H1 (cell line): Measurements from ENCODE around the gene PAX6. TPM values are rescaled to one million over a fixed set of nuclear protein-coding genes. Genes with fewer than 3 reads are reported as not detected.

Experiments used
- CHD7 ChIP-seq: fragments of 300-600 bp; sonication (generic); IDR thresholded peaks from 2 replicates; pipeline ENCODE4 v1.7.1; 2012; ENCODE audit warnings: low read length, moderate library complexity, mild to moderate bottlenecking, inconsistent platforms; ENCODE audit not compliant: insufficient replicate concordance
- E2F6 ChIP-seq: IDR thresholded peaks from 2 replicates; pipeline ENCODE4 v1.6.1; 2012; ENCODE audit warnings: inconsistent platforms
- JUND ChIP-seq: IDR thresholded peaks from 2 replicates; pipeline ENCODE4 v1.6.1; 2011; ENCODE audit warnings: mild to moderate bottlenecking, improper control_type of control experiment, low read length
- KDM4A ChIP-seq: IDR thresholded peaks from one replicate; pipeline ENCODE4 v1.7.1; 2012; ENCODE audit warnings: low read depth, mild to moderate bottlenecking, moderate library complexity, low read length, inconsistent platforms; ENCODE audit not compliant: severe bottlenecking
- polyA plus RNA-seq, 7 experiments: library from polyadenylated mRNA; depleted of rRNA in 3 of 7; stranded (reverse) in 5 of 7; unstranded in 2 of 7; fragments of >200 nt in 5 of 7; fragments of 200-250 nt in 2 of 7; gene quantifications; 1 replicate in 5 of 7; 2 replicates in 1 of 7; 4 replicates in 1 of 7; pipeline versions ENCODE4 v1.2.1 to v1.2.3, GENCODE V29; 2011 to 2013; ENCODE audit warnings: missing spikeins in 2 of 7, mixed read lengths in 2 of 7
- total RNA-seq: library from RNA; stranded (reverse); fragmentation: NEBNext Ultra II Directional; extraction: Animal tissue kit (Norgen Biotek cat#: 25700); gene quantifications from 2 replicates; pipeline ENCODE4 v1.2.1, GENCODE V29; 2021

PAX6 gene
- total and polyA plus RNA-seq, 2 of the 8 experiments (the other 6 are each of a cell fraction or from before 2014, with no cell fraction given), result 0.30 to 0.65 TPM

GRCh38 chr11:31845331-31845730 lies 34.2 kb upstream of the PAX6 start (continued):
- no peak for TF ChIP-seq CHD7
- TF ChIP-seq E2F6, result no peak
- no peak for TF ChIP-seq JUND
- TF ChIP-seq KDM4A, result no peak
